K562 (cell line): Measurements from ENCODE around the gene ERBB4. TPM values are rescaled to one million over a fixed set of nuclear protein-coding genes. Genes with fewer than 3 reads are reported as not detected.

Experiments used
- ATAC-seq: fragments of 200-7000 bp; cut with Tn5 transposase; 3 replicates; pipeline ENCODE4 v1.9.1; 2020; ENCODE audit warnings: moderate library complexity
- BruUV-seq: library from RNA; stranded (reverse); fragments of 400-500 nt; replicated peaks from 2 replicates; lab custom pipeline; 2021; lab: Mats Ljungman, UMichigan
- CTCF ChIA-PET: fragments of 300-600 bp; formaldehyde crosslinking; extraction: SDS; loops from one replicate; lab custom pipeline; 2021; ENCODE audit warnings: low intra/inter-chr PET ratio; lab: Yijun Ruan, JAX
- POLR2A ChIA-PET: fragments of 300-600, 350-650 bp; sonication (Branson Sonifier 250); formaldehyde crosslinking; extraction: SDS; loops from one replicate; lab custom pipeline; 2021; ENCODE audit warnings: antibody characterized with exemption, inconsistent platforms; lab: Yijun Ruan, JAX
- DNase-seq, 4 experiments: peaks; one replicate each; pipeline versions ENCODE4 v3.0.0 to v3.0.0-alpha.2; 2011 to 2018; ENCODE audit warnings: low spot score in 3 of 4, mixed read lengths in 3 of 4; ENCODE audit errors: extremely low read depth in 1 of 4
- FAIRE-seq: peaks from 2 replicates; lab custom pipeline; 2011; peaks lifted over from hg19 to GRCh38; lab: Jason Lieb, UNC
- H2AFZ ChIP-seq: 2 replicates; pipeline ENCODE4 v1.6.0; 2011; ENCODE audit warnings: low read depth, low read length, control low read depth, inconsistent platforms
- H3K27ac ChIP-seq: fragments of 200-600 bp; 3 replicates; pipeline ENCODE4 v1.8.0; 2011; ENCODE audit warnings: low read depth, mild to moderate bottlenecking, control low read depth, inconsistent platforms, low read length, moderate library complexity, mixed read lengths; ENCODE audit errors: extremely low read depth
- H3K27me3 ChIP-seq, 2 experiments: fragments of 300-600 bp in 1 of 2; 2 replicates in 1 of 2; 3 replicates in 1 of 2; pipeline versions ENCODE4 v1.6.0 to v1.8.0; 2011; ENCODE audit warnings: inconsistent platforms in 2 of 2, low read length in 2 of 2, mild to moderate bottlenecking in 1 of 2, mixed read lengths in 1 of 2, moderate library complexity in 1 of 2; ENCODE audit not compliant: control insufficient read depth in 2 of 2, insufficient read depth in 2 of 2
- H3K36me3 ChIP-seq: fragments of 300-600 bp; 3 replicates; pipeline ENCODE4 v1.8.0; 2011; ENCODE audit warnings: mild to moderate bottlenecking, low read length, inconsistent platforms; ENCODE audit not compliant: control insufficient read depth, insufficient read depth
- H3K4me1 ChIP-seq, 2 experiments: fragments of 200-600 bp in 1 of 2; replicated peaks in 1 of 2; 2 replicates in 1 of 2; 3 replicates in 1 of 2; pipeline versions ENCODE4 v1.5.1 to v1.8.0; 2011; ENCODE audit warnings: inconsistent platforms in 2 of 2, low read length in 2 of 2, mild to moderate bottlenecking in 1 of 2, mixed read lengths in 1 of 2, moderate library complexity in 1 of 2; ENCODE audit not compliant: control insufficient read depth in 2 of 2, insufficient read depth in 2 of 2
- H3K4me2 ChIP-seq: 2 replicates; pipeline ENCODE4 v1.6.1; 2011; ENCODE audit warnings: low read length, control low read depth, inconsistent platforms, mixed read lengths; ENCODE audit not compliant: insufficient read depth
- H3K4me3 ChIP-seq: fragments of 200-600 bp; sonication (generic), shearing (Covaris generic); 2 replicates; pipeline ENCODE4 v1.5.1; 2016; ENCODE audit warnings: control low read depth, inconsistent platforms
- H3K79me2 ChIP-seq: fragments of 200-600 bp; 3 replicates; pipeline ENCODE4 v1.8.0; 2011; ENCODE audit warnings: low read length, inconsistent platforms; ENCODE audit not compliant: control insufficient read depth, insufficient read depth
- H3K9ac ChIP-seq, 2 experiments: 2 replicates each; pipeline versions ENCODE4 v1.6.0 to v1.6.1; 2011; ENCODE audit warnings: low read depth in 2 of 2, low read length in 2 of 2, control low read depth in 1 of 2, inconsistent platforms in 1 of 2, mild to moderate bottlenecking in 1 of 2, mixed read lengths in 1 of 2; ENCODE audit not compliant: insufficient read depth in 1 of 2
- H3K9me1 ChIP-seq: one replicate; pipeline ENCODE4 v1.6.0; 2011; ENCODE audit warnings: inconsistent platforms, mild to moderate bottlenecking, low read length, moderate library complexity; ENCODE audit not compliant: control insufficient read depth, insufficient read depth
- H3K9me3 ChIP-seq: replicated peaks from 2 replicates; pipeline ENCODE4 v1.5.1; 2011; ENCODE audit warnings: low read depth, low read length, inconsistent platforms; ENCODE audit not compliant: control insufficient read depth, insufficient read depth
- H4K20me1 ChIP-seq: replicated peaks from 2 replicates; pipeline ENCODE4 v1.6.1; 2011; ENCODE audit warnings: low read length, inconsistent platforms, mixed read lengths; ENCODE audit not compliant: control insufficient read depth, insufficient read depth
- CAMTA2 ChIP-seq: fragments of 250-450 bp; sonication (Bioruptor Pico); conservative IDR thresholded peaks from 2 replicates; pipeline ENCODE4 v1.5.1; 2022
- CCAR2 ChIP-seq: fragments of 200-400 bp; formaldehyde crosslinking; IDR thresholded peaks from 2 replicates; pipeline ENCODE4 v1.6.1; 2017; ENCODE audit warnings: mild to moderate bottlenecking, low read depth, low read length
- CREB5 ChIP-seq: fragments of 250-450 bp; sonication (Bioruptor Pico); IDR thresholded peaks from 2 replicates; pipeline ENCODE4 v1.5.0; 2020; ENCODE audit warnings: mild to moderate bottlenecking
- HCFC1 ChIP-seq: IDR thresholded peaks from 2 replicates; pipeline ENCODE4 v1.6.1; 2012; ENCODE audit warnings: low read depth, low read length, improper control_type of control experiment
- KDM1A ChIP-seq, 2 experiments: fragments of 450-650 bp; IDR thresholded peaks; 2 replicates each; pipeline ENCODE4 v1.6.1; 2016; ENCODE audit warnings: mild to moderate bottlenecking in 2 of 2
- MNT ChIP-seq, 2 experiments: fragments of 450-650 bp; conservative IDR thresholded peaks; 2 replicates each; pipeline ENCODE4 v1.6.1; 2017; ENCODE audit warnings: mild to moderate bottlenecking in 2 of 2, moderate library complexity in 2 of 2
- PHB ChIP-seq: fragments of 250-450 bp; sonication (Bioruptor Pico); IDR thresholded peaks from 2 replicates; pipeline ENCODE4 v1.5.0; 2021
- PHF8 ChIP-seq: fragments of 200-600 bp; sonication (generic); IDR thresholded peaks from 2 replicates; pipeline ENCODE4 v1.6.1; 2012; ENCODE audit warnings: mixed run types, mild to moderate bottlenecking, inconsistent platforms, low read length, moderate library complexity, borderline replicate concordance
- POLR2AphosphoS2 ChIP-seq: IDR thresholded peaks from 2 replicates; pipeline ENCODE4 v1.6.1; 2012; ENCODE audit warnings: low read length, improper control_type of control experiment
- POLR2AphosphoS5 ChIP-seq: IDR thresholded peaks from 2 replicates; pipeline ENCODE4 v1.6.1; 2011; ENCODE audit warnings: mild to moderate bottlenecking, low read depth, low read length, moderate library complexity; ENCODE audit not compliant: control insufficient read depth, insufficient read depth
- RFX5 ChIP-seq: IDR thresholded peaks from 2 replicates; pipeline ENCODE4 v1.6.1; 2011; ENCODE audit warnings: low read depth, mild to moderate bottlenecking, improper control_type of control experiment, low read length
- SAFB ChIP-seq: fragments of 200-400 bp; formaldehyde crosslinking; IDR thresholded peaks from 2 replicates; pipeline ENCODE4 v1.6.1; 2017; ENCODE audit warnings: low read depth, low read length, borderline replicate concordance
- ZNF431 ChIP-seq: sonication (generic); formaldehyde crosslinking; IDR thresholded peaks from 2 replicates; pipeline ENCODE4 v1.8.0; 2022; ENCODE audit warnings: mild to moderate bottlenecking, missing genetic modification reagents
- ZNF766 ChIP-seq: fragments of 200-800 bp; sonication (Bioruptor generic); conservative IDR thresholded peaks from 2 replicates; pipeline ENCODE4 v1.6.1; 2016; ENCODE audit warnings: missing genetic modification characterization, missing compliant biosample characterization
- WGBS: fragments of 100-300 bp; shearing (Covaris generic); methylation state at CpG from one replicate; pipeline ENCODE4 v1.1.6; 2016; ENCODE audit warnings: low coverage, mixed read lengths; ENCODE audit not compliant: insufficient coverage; ENCODE audit errors: missing lambda C conversion rate; 5-methylcytosine and 5-hydroxymethylcytosine counted together
- in situ Hi-C: fragments of 300-500 bp; cut with MboI; formaldehyde crosslinking; loops from 4 replicates; pipeline ENCODE4 v1.15.0; 2018; ENCODE audit warnings: inconsistent platforms, mixed read lengths
- intact Hi-C: fragments of 100-400 bp; cut with micrococcal nuclease; formaldehyde crosslinking; loops from 2 replicates; pipeline ENCODE4 v1.14.2; 2022
- polyA plus RNA-seq, 8 experiments: library from polyadenylated mRNA; depleted of rRNA in 4 of 8; stranded (reverse) in 5 of 8; unstranded in 3 of 8; fragments of >200 nt; fragmentation: Nextera tagmentation in 2 of 8; fragmentation: Illumina TruSeq in 1 of 8; extraction: Ambion mirVana in 2 of 8; extraction: Trizol in 1 of 8; gene quantifications; 2 replicates each; pipeline versions ENCODE4 v1.2.1 to v1.2.3, GENCODE V29; 2011 to 2014; ENCODE audit warnings: inconsistent platforms in 1 of 8, missing spikeins in 1 of 8
- total RNA-seq, 7 experiments: library from RNA; depleted of rRNA in 6 of 7; stranded (reverse); fragments of >200 nt in 6 of 7; fragmentation: Illumina TruSeq in 2 of 7; extraction: Trizol in 2 of 7; gene quantifications; 2 replicates each; pipeline versions ENCODE4 v1.2.1 to v1.2.3, GENCODE V29; 2011 to 2021; ENCODE audit warnings: low replicate concordance in 1 of 7
- TF ChIP-seq, protein P1 (sequence below), 2 experiments: fragments of 450-650 bp in 1 of 2; IDR thresholded peaks; 2 replicates each; pipeline ENCODE4 v1.6.1; 2011 to 2017; ENCODE audit warnings: low read depth in 2 of 2, antibody characterized with exemption in 1 of 2, borderline replicate concordance in 1 of 2, low read length in 1 of 2, mild to moderate bottlenecking in 1 of 2, mixed read lengths in 1 of 2; ENCODE audit not compliant: control insufficient read depth in 1 of 2
- TF ChIP-seq, protein P2 (sequence below): fragments of 250-450 bp; sonication (Bioruptor Pico); IDR thresholded peaks from 2 replicates; pipeline ENCODE4 v1.4.0; 2020; ENCODE audit warnings: borderline replicate concordance

Gene ERBB4
- total and polyA plus RNA-seq, 9 of the 15 experiments (the other 6 are each of a cell fraction or from before 2014, with no cell fraction given): not detected

DNA sequence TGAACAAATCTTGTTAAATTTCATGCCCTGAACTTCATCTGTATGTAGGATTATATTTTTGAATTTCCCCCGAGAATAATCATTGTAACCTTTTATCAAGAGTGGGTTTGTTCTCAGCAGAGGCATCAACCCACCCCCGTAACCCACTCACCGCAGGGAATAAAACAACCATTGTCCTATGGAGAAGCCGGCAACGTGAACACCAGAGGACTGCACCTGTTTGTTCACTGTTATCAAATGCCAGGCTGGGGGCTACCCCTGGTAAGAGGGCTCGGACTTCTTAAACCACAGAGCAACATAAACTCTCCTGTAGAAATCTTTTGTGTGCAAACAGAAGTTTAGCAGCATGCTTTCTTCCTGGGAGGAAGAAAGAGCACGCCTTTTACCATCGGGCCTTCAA lies 610.4 kb downstream of the ERBB4 start:
- POLR2A ChIA-PET: no interaction called here
- WGBS: 2% methylated on average over 7 of the region's 8 CpGs
- Histone ChIP-seq H3K4me3 (no peak overlapping the region), H3K4me1 (no peaks in the 10 kb centered on the region), H3K79me2 (no peaks in the 10 kb centered on the region), H3K9me1 (no peaks in the 10 kb centered on the region), H3K4me2 (no peak overlapping the region), H4K20me1 (no peaks in the 10 kb centered on the region), H3K36me3 (no peaks in the 10 kb centered on the region), H3K9ac (no peak overlapping the region), H3K9me3 (no peaks in the 10 kb centered on the region), H2AFZ (no peak overlapping the region), H3K27me3 (no peaks in the 10 kb centered on the region), H3K27ac (no peak overlapping the region)
- in situ Hi-C loops (no loop called here), intact Hi-C loops (no loop called here)
- ATAC-seq (no peak), FAIRE-seq (no peak), DNase-seq (no peak)
- no TSS peak for BruUV-seq
- CTCF ChIA-PET: no interaction called here
- no peak for TF ChIP-seq POLR2AphosphoS5
- no peak for TF ChIP-seq POLR2AphosphoS2
- no peak for TF ChIP-seq CREB5 (CRISPR knock-in tag)
- TF ChIP-seq KDM1A (IDR thresholded peaks at IDR 0.05): no peak
- TF ChIP-seq MNT (conservative IDR thresholded peaks at IDR 0.05): no peak
- no peak for TF ChIP-seq PHF8
- TF ChIP-seq PHB: no peak
- TF ChIP-seq SAFB: no peak
- TF ChIP-seq ZNF431: no peak
- no peak for TF ChIP-seq CCAR2
- TF ChIP-seq HCFC1: no peak
- TF ChIP-seq, protein P1, sequence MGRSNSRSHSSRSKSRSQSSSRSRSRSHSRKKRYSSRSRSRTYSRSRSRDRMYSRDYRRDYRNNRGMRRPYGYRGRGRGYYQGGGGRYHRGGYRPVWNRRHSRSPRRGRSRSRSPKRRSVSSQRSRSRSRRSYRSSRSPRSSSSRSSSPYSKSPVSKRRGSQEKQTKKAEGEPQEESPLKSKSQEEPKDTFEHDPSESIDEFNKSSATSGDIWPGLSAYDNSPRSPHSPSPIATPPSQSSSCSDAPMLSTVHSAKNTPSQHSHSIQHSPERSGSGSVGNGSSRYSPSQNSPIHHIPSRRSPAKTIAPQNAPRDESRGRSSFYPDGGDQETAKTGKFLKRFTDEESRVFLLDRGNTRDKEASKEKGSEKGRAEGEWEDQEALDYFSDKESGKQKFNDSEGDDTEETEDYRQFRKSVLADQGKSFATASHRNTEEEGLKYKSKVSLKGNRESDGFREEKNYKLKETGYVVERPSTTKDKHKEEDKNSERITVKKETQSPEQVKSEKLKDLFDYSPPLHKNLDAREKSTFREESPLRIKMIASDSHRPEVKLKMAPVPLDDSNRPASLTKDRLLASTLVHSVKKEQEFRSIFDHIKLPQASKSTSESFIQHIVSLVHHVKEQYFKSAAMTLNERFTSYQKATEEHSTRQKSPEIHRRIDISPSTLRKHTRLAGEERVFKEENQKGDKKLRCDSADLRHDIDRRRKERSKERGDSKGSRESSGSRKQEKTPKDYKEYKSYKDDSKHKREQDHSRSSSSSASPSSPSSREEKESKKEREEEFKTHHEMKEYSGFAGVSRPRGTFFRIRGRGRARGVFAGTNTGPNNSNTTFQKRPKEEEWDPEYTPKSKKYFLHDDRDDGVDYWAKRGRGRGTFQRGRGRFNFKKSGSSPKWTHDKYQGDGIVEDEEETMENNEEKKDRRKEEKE (IDR thresholded peaks at IDR 0.05; ENCODE audit: borderline replicate concordance in 1 of 2, control insufficient read depth in 1 of 2, low read depth in 2 of 2, low read length in 1 of 2): no peak
- TF ChIP-seq ZNF766 (CRISPR knock-in tag): no peak
- TF ChIP-seq, protein P2, sequence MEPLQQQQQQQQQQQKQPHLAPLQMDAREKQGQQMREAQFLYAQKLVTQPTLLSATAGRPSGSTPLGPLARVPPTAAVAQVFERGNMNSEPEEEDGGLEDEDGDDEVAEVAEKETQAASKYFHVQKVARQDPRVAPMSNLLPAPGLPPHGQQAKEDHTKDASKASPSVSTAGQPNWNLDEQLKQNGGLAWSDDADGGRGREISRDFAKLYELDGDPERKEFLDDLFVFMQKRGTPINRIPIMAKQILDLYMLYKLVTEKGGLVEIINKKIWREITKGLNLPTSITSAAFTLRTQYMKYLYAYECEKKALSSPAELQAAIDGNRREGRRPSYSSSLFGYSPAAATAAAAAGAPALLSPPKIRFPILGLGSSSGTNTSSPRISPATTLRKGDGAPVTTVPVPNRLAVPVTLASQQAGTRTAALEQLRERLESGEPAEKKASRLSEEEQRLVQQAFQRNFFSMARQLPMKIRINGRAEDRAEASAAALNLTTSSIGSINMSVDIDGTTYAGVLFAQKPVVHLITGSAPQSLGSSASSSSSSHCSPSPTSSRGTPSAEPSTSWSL (CRISPR knock-in tag): no peak
- TF ChIP-seq RFX5: no peak
- TF ChIP-seq CAMTA2 (CRISPR knock-in tag): no peak
